Measurements from ENCODE around the gene UBP1.

GRCh38 chr3:33377489-33377888, 62.7 kb downstream of the UBP1 start:
- TF ChIP-seq ARNT (IDR thresholded peaks at IDR 0.05) (no peak), ZNF384 (IDR thresholded peaks at IDR 0.05) (no peak), FOXK2 (IDR thresholded peaks at IDR 0.05) (no peak), HDGF (IDR thresholded peaks at IDR 0.05; ENCODE audit: borderline replicate concordance) (no peak), FOXA1 (IDR thresholded peaks at IDR 0.05) (no peak), CTBP1 (IDR thresholded peaks at IDR 0.05; ENCODE audit: borderline replicate concordance) (no peak), FOXM1 (IDR thresholded peaks at IDR 0.05; ENCODE audit: borderline replicate concordance) (no peak), BHLHE40 (IDR thresholded peaks at IDR 0.05; ENCODE audit: borderline replicate concordance) (no peak), TARDBP (IDR thresholded peaks at IDR 0.05) (no peak), PKNOX1 (IDR thresholded peaks at IDR 0.05) (no peak), LEF1 (IDR thresholded peaks at IDR 0.05; ENCODE audit: borderline replicate concordance) (no peak), SUZ12 (IDR thresholded peaks at IDR 0.05) (no peak)

All from HEK293T (cell line).